KOPT-K1 (cell line): ENCODE results near the gene TMEM242.
"Not testable (repeated sequence)": the region's sequence is repeated elsewhere in the genome, so short reads cannot be mapped to it uniquely, and the experiment has no call there.

Experiments
- H3K27ac ChIP-seq: fragments of 200-600 bp; sonication (generic); 2 replicates; pipeline ENCODE4 v1.5.1; 2016; ENCODE audit warnings: antibody characterized with exemption, mild to moderate bottlenecking, low read depth, low read length; ENCODE audit not compliant: poor library complexity, severe bottlenecking
- H3K36me3 ChIP-seq: fragments of 200-600 bp; sonication (generic); 2 replicates; pipeline ENCODE4 v1.5.1; 2017; ENCODE audit warnings: antibody characterized with exemption, mild to moderate bottlenecking, low read length, moderate library complexity; ENCODE audit not compliant: insufficient read depth
- H3K9me3 ChIP-seq: fragments of 200-600 bp; sonication (generic); 2 replicates; pipeline ENCODE4 v1.5.1; 2017; ENCODE audit warnings: antibody characterized with exemption, low read length, mild to moderate bottlenecking; ENCODE audit not compliant: insufficient read depth, poor library complexity, severe bottlenecking

Gene TMEM242

GRCh38 chr6:157323255-157323965 is at the start of gene TMEM242:
TMEM242 (minus strand) TSS chr6:157323519; CDS start chr6:157323499, 20 bp downstream.
- Histone ChIP-seq H3K36me3 (peaks cover 26% of the 10 kb centered on the region), H3K9me3 (no peaks in the 10 kb centered on the region), H3K27ac (peak within 1 kb of the TSS; percentile 63)

- Histone ChIP-seq H3K36me3 (no peaks in the 10 kb centered on the region), H3K9me3 (no peaks in the 10 kb centered on the region), H3K27ac (no peak overlapping the region)
These were observed 49.4 kb upstream of the TMEM242 start for GRCh38 chr6:157372501-157373280.

GRCh38 chr6:157370755-157371154 is 47.4 kb upstream of the TMEM242 start:
- Histone ChIP-seq H3K27ac (no peak overlapping the region), H3K9me3 (no peaks in the 10 kb centered on the region), H3K36me3 (no peaks in the 10 kb centered on the region)

GRCh38 chr6:157368359-157369049 is 45.2 kb upstream of the TMEM242 start:
- H3K27ac ChIP-seq = no peak overlapping the region
- H3K36me3 ChIP-seq = no peaks in the 10 kb centered on the region

GRCh38 chr6:157366648-157367047 is 43.3 kb upstream of the TMEM242 start:
- no peaks in the 10 kb centered on the region for H3K9me3 ChIP-seq
- no peaks in the 10 kb centered on the region for H3K36me3 ChIP-seq
- H3K27ac ChIP-seq = no peak overlapping the region

More at GRCh38 chr6:157368359-157369049, 45.2 kb upstream of the TMEM242 start:
- H3K9me3 ChIP-seq = no peaks in the 10 kb centered on the region

GRCh38 chr6:157364705-157365104 is 41.4 kb upstream of the TMEM242 start:
- H3K27ac ChIP-seq = no peak overlapping the region
- H3K36me3 ChIP-seq = no peaks in the 10 kb centered on the region
- no peaks in the 10 kb centered on the region for H3K9me3 ChIP-seq

GRCh38 chr6:157361886-157362285 is 38.6 kb upstream of the TMEM242 start:
- no peaks in the 10 kb centered on the region for H3K9me3 ChIP-seq
- no peak overlapping the region for H3K27ac ChIP-seq
- H3K36me3 ChIP-seq = no peaks in the 10 kb centered on the region

GRCh38 chr6:157358287-157358686 is 35.0 kb upstream of the TMEM242 start:
- no peak overlapping the region for H3K27ac ChIP-seq
- H3K9me3 ChIP-seq = no peaks in the 10 kb centered on the region
- no peaks in the 10 kb centered on the region for H3K36me3 ChIP-seq

- Histone ChIP-seq H3K27ac (no peak overlapping the region), H3K9me3 (peaks cover 7% of the 10 kb centered on the region), H3K36me3 (no peaks in the 10 kb centered on the region)
These were observed 23.1 kb upstream of the TMEM242 start for GRCh38 chr6:157346373-157346772.

GRCh38 chr6:157343732-157344131 is 20.4 kb upstream of the TMEM242 start:
- H3K27ac ChIP-seq = no peak overlapping the region
- peaks cover 7% of the 10 kb centered on the region for H3K9me3 ChIP-seq
- no peaks in the 10 kb centered on the region for H3K36me3 ChIP-seq

GRCh38 chr6:157339432-157339831 is 16.1 kb upstream of the TMEM242 start:
- no peak overlapping the region for H3K27ac ChIP-seq
- H3K9me3 ChIP-seq = no peaks in the 10 kb centered on the region
- H3K36me3 ChIP-seq = no peaks in the 10 kb centered on the region

GRCh38 chr6:157337751-157338150 is 14.4 kb upstream of the TMEM242 start:
- Histone ChIP-seq H3K9me3 (no peaks in the 10 kb centered on the region), H3K27ac (no peak overlapping the region), H3K36me3 (no peaks in the 10 kb centered on the region)

- H3K9me3 ChIP-seq, H3K36me3 ChIP-seq, H3K27ac ChIP-seq: not testable (repeated sequence)
These were observed 14.0 kb upstream of the TMEM242 start for GRCh38 chr6:157337276-157337675.

GRCh38 chr6:157335829-157336228 is 12.5 kb upstream of the TMEM242 start:
- Histone ChIP-seq H3K36me3 (no peaks in the 10 kb centered on the region), H3K9me3 (no peaks in the 10 kb centered on the region), H3K27ac (no peak overlapping the region)

GRCh38 chr6:157333956-157334355 is 10.6 kb upstream of the TMEM242 start:
- H3K27ac ChIP-seq = no peak overlapping the region

More at GRCh38 chr6:157333956-157334355, 10.6 kb upstream of the TMEM242 start:
- Histone ChIP-seq H3K9me3 (no peaks in the 10 kb centered on the region), H3K36me3 (no peaks in the 10 kb centered on the region)
